Left lobe of liver (tissue), 1 donor: ENCODE data around the gene OR5C1. TPM values are rescaled to one million over a fixed set of nuclear protein-coding genes. Genes with fewer than 3 reads are reported as not detected.

Experiments
- total RNA-seq: library from RNA; stranded (reverse); gene quantifications from one replicate; pipeline ENCODE4 v1.2.1, GENCODE V29; 2021
- donor health status: DM: no; HTN: yes; CAD: no.

Gene OR5C1
- total RNA-seq, 1 donor from 2014 or later, result not detected

Other genes starting within 250 kb of the OR5C1 start
- gene OR1N2, start 235.8 kb upstream of the OR5C1 start, total RNA-seq, result not detected
- not detected for gene OR1L8, start 205.5 kb upstream of the OR5C1 start, total RNA-seq
- gene OR1Q1, start 174.2 kb upstream of the OR5C1 start, total RNA-seq, result not detected
- gene OR1B1, start 131.3 kb upstream of the OR5C1 start, total RNA-seq, result not detected
- gene OR1L1, start 127.2 kb upstream of the OR5C1 start, total RNA-seq, result not detected
- not detected for gene OR1L3, start 113.8 kb upstream of the OR5C1 start, total RNA-seq
- gene OR1L4, start 64.9 kb upstream of the OR5C1 start, total RNA-seq, result not detected
- not detected for gene OR1L6, start 46.6 kb upstream of the OR5C1 start, total RNA-seq
- not detected for gene OR1K1, start 11.2 kb downstream of the OR5C1 start, total RNA-seq
- 4.8 TPM for gene PDCL, start 39.7 kb downstream of the OR5C1 start, total RNA-seq
- 15.1 TPM for gene RC3H2, start 116.4 kb downstream of the OR5C1 start, total RNA-seq
- gene ZBTB6, start 124.4 kb downstream of the OR5C1 start, total RNA-seq, result 2.0 TPM
- gene ZBTB26, start 142.6 kb downstream of the OR5C1 start, total RNA-seq, result 1.7 TPM
- gene RABGAP1, start 152.1 kb downstream of the OR5C1 start, total RNA-seq, result 13.9 TPM
- 0.55 TPM for gene GPR21, start 244.7 kb downstream of the OR5C1 start, total RNA-seq